Ramos (cell line): ENCODE results near the gene REPS1.
"Not testable (repeated sequence)": the region's sequence is repeated elsewhere in the genome, so short reads cannot be mapped to it uniquely, and the experiment has no call there.

Source experiments
- in situ Hi-C: fragments of 300-500 bp; cut with MboI; formaldehyde crosslinking; loops from one replicate; pipeline ENCODE4 v1.14.3; 2022; ENCODE audit warnings: low sequenced_read_pairs; ENCODE audit not compliant: unreplicated experiment

Gene REPS1

GRCh38 chr6:138987643-138988468 lies at the start of gene REPS1:
TSS of gene REPS1 (minus strand) at chr6:138988253. CDS start at chr6:138987682, 571 bp downstream.
- in situ Hi-C loops: no loop called here

GRCh38 chr6:139037490-139037889 lies 49.4 kb upstream of the REPS1 start:
- in situ Hi-C loops: no loop called here

GRCh38 chr6:139030228-139030963 lies 42.3 kb upstream of the REPS1 start:
- in situ Hi-C loops: no loop called here

GRCh38 chr6:139029470-139030227 lies 41.6 kb upstream of the REPS1 start:
- in situ Hi-C loops: no loop called here

GRCh38 chr6:139028658-139029469 lies 40.8 kb upstream of the REPS1 start, which contains the start of gene ABRACL:
TSS of gene ABRACL (plus strand) at chr6:139028745. CDS start at chr6:139034161, 5,416 bp downstream.
- in situ Hi-C loops: no loop called here

GRCh38 chr6:139028215-139028657 lies 40.2 kb upstream of the REPS1 start:
- in situ Hi-C loops: no loop called here

GRCh38 chr6:139027620-139028182 lies 39.6 kb upstream of the REPS1 start:
- in situ Hi-C loops: no loop called here

GRCh38 chr6:139025416-139025815 lies 37.4 kb upstream of the REPS1 start:
- in situ Hi-C loops: not testable (repeated sequence)

GRCh38 chr6:139020689-139021088 lies 32.6 kb upstream of the REPS1 start:
- in situ Hi-C loops: no loop called here

- in situ Hi-C loops: no loop called here
Measured at GRCh38 chr6:139019722-139020121, 31.7 kb upstream of the REPS1 start.

GRCh38 chr6:139017227-139017626 lies 29.2 kb upstream of the REPS1 start:
- in situ Hi-C loops: no loop called here

- in situ Hi-C loops: no loop called here
Measured at GRCh38 chr6:139016337-139017213, 28.5 kb upstream of the REPS1 start.

GRCh38 chr6:139014945-139015344 lies 26.9 kb upstream of the REPS1 start:
- in situ Hi-C loops: no loop called here

- in situ Hi-C loops: no loop called here
Measured at GRCh38 chr6:139013185-139013800, 25.2 kb upstream of the REPS1 start.

- in situ Hi-C loops: no loop called here
Measured at GRCh38 chr6:139011980-139012379, 23.9 kb upstream of the REPS1 start.

- in situ Hi-C loops: no loop called here
Measured at GRCh38 chr6:139010674-139011073, 22.6 kb upstream of the REPS1 start.

GRCh38 chr6:139008117-139008516 lies 20.1 kb upstream of the REPS1 start:
- in situ Hi-C loops: no loop called here

- in situ Hi-C loops: no loop called here
Measured at GRCh38 chr6:139007428-139007827, 19.4 kb upstream of the REPS1 start.
